Liver (tissue), 9 donors: ENCODE results near the gene LYRM4. TPM values are rescaled to one million over a fixed set of nuclear protein-coding genes. Genes with fewer than 3 reads are reported as not detected.

Source experiments
- DNase-seq: peaks from one replicate; pipeline ENCODE4 v3.0.0-alpha.2; 2017; ENCODE audit warnings: low spot score
- H3K27ac ChIP-seq, 2 donors: one replicate each; pipeline ENCODE4 v1.7.0; 2013; ENCODE audit warnings: inconsistent platforms in 2 of 2, low read length in 2 of 2, control low read depth in 1 of 2, low read depth in 1 of 2, mild to moderate bottlenecking in 1 of 2
- H3K27me3 ChIP-seq, 4 donors: one replicate each; pipeline versions ENCODE4 v1.6.1 to v1.7.0; 2013; ENCODE audit warnings: low read length in 3 of 4, inconsistent platforms in 1 of 4, mild to moderate bottlenecking in 1 of 4, moderate library complexity in 1 of 4; ENCODE audit not compliant: control insufficient read depth in 4 of 4, insufficient read depth in 4 of 4
- H3K36me3 ChIP-seq, 4 donors: one replicate each; pipeline versions ENCODE4 v1.6.1 to v1.7.0; 2013; ENCODE audit warnings: low read length in 3 of 4, mild to moderate bottlenecking in 3 of 4, low read depth in 1 of 4, moderate library complexity in 1 of 4; ENCODE audit not compliant: control insufficient read depth in 4 of 4, insufficient read depth in 3 of 4
- H3K4me1 ChIP-seq, 4 donors: one replicate each; pipeline versions ENCODE4 v1.6.1 to v1.7.0; 2013; ENCODE audit warnings: low read length in 3 of 4, mild to moderate bottlenecking in 3 of 4, moderate library complexity in 1 of 4; ENCODE audit not compliant: control insufficient read depth in 4 of 4, insufficient read depth in 4 of 4
- H3K4me3 ChIP-seq, 3 donors: one replicate each; pipeline versions ENCODE4 v1.6.1 to v1.7.0; 2013; ENCODE audit warnings: low read length in 3 of 3, control low read depth in 1 of 3, low read depth in 1 of 3, mild to moderate bottlenecking in 1 of 3
- H3K9ac ChIP-seq, 2 donors: one replicate each; pipeline ENCODE4 v1.7.0; 2013; ENCODE audit warnings: low read length in 2 of 2, mild to moderate bottlenecking in 2 of 2, moderate library complexity in 2 of 2, control low read depth in 1 of 2, low read depth in 1 of 2
- H3K9me3 ChIP-seq, 4 donors: one replicate each; pipeline versions ENCODE4 v1.6.1 to v1.7.0; 2013; ENCODE audit warnings: low read length in 3 of 4; ENCODE audit not compliant: control insufficient read depth in 4 of 4
- ATF3 ChIP-seq: IDR thresholded peaks from 2 replicates; pipeline ENCODE4 v1.6.1; 2016; ENCODE audit warnings: antibody characterized with exemption
- CTCF ChIP-seq: fragments of 150-350 bp; IDR thresholded peaks from 2 replicates; pipeline ENCODE4 v1.5.1; 2017; ENCODE audit warnings: improper control_type of control experiment, low read depth, low read length; ENCODE audit not compliant: missing input control
- EGR1 ChIP-seq, 2 donors: IDR thresholded peaks; 2 replicates each; pipeline ENCODE4 v1.6.1; 2016 to 2018; ENCODE audit warnings: antibody characterized with exemption in 2 of 2, low read depth in 2 of 2
- FOXA1 ChIP-seq: IDR thresholded peaks from 2 replicates; pipeline ENCODE4 v1.6.1; 2016; ENCODE audit warnings: antibody characterized with exemption
- FOXA2 ChIP-seq: IDR thresholded peaks from 2 replicates; pipeline ENCODE4 v1.6.1; 2016; ENCODE audit warnings: antibody characterized with exemption
- GABPA ChIP-seq, 2 donors: IDR thresholded peaks in 1 of 2; conservative IDR thresholded peaks in 1 of 2; 2 replicates each; pipeline ENCODE4 v1.6.1; 2016; ENCODE audit warnings: antibody characterized with exemption in 2 of 2, mild to moderate bottlenecking in 1 of 2, moderate library complexity in 1 of 2
- HNF4A ChIP-seq, 2 donors: conservative IDR thresholded peaks; 2 replicates each; pipeline ENCODE4 v1.6.1; 2016; ENCODE audit warnings: antibody characterized with exemption in 2 of 2, mild to moderate bottlenecking in 2 of 2
- HNF4G ChIP-seq: IDR thresholded peaks from 2 replicates; pipeline ENCODE4 v1.6.1; 2016; ENCODE audit warnings: antibody characterized with exemption
- NR2F2 ChIP-seq: IDR thresholded peaks from 2 replicates; pipeline ENCODE4 v1.6.1; 2016; ENCODE audit warnings: antibody characterized with exemption
- RAD21 ChIP-seq, 2 donors: IDR thresholded peaks; 2 replicates each; pipeline ENCODE4 v1.6.1; 2016; ENCODE audit warnings: antibody characterized with exemption in 2 of 2, mild to moderate bottlenecking in 2 of 2
- REST ChIP-seq: IDR thresholded peaks from 2 replicates; pipeline ENCODE4 v1.6.1; 2016; ENCODE audit warnings: antibody characterized with exemption, mild to moderate bottlenecking
- SP1 ChIP-seq: IDR thresholded peaks from 2 replicates; pipeline ENCODE4 v1.6.1; 2018; ENCODE audit warnings: antibody characterized with exemption, mild to moderate bottlenecking
- YY1 ChIP-seq: IDR thresholded peaks from 2 replicates; pipeline ENCODE4 v1.6.1; 2016; ENCODE audit warnings: antibody characterized with exemption, mild to moderate bottlenecking
- ZBTB33 ChIP-seq: IDR thresholded peaks from 2 replicates; pipeline ENCODE4 v1.6.1; 2016; ENCODE audit warnings: antibody characterized with exemption
- WGBS: extraction: QIAGEN DNeasy Blood & Tissue Kit; methylation state at CpG from one replicate; pipeline ENCODE4 v1.1.7; 2013; 5-methylcytosine and 5-hydroxymethylcytosine counted together
- polyA plus RNA-seq, 2 donors: library from polyadenylated mRNA; stranded (reverse) in 1 of 2; unstranded in 1 of 2; fragments of 200-250 nt in 1 of 2; fragments of >200 nt in 1 of 2; fragmentation: Nextera tagmentation in 1 of 2; extraction: Ambion mirVana in 1 of 2; gene quantifications; one replicate each; pipeline versions ENCODE4 v1.2.1 to v1.2.3, GENCODE V29; 2013 to 2015
- total RNA-seq, 2 donors: library from RNA; depleted of rRNA; stranded (reverse); fragments of >200 nt; gene quantifications; one replicate each; pipeline ENCODE4 v1.2.3, GENCODE V29; 2014
- donor health status: healthy.
- donor health status: healthy.
- donor health status: healthy.
- donor health status: healthy.
- donor health status: healthy.

Gene LYRM4
- total and polyA plus RNA-seq, 4 donors, result 4.4 to 13.1 (median 6.5) TPM

GRCh38 chr6:5249451-5250122 is 11.2 kb downstream of the LYRM4 start:
- peaks cover 0 to 3% (median under 1%) of the 10 kb centered on the region in 4 donors for H3K4me1 ChIP-seq
- no peaks in the 10 kb centered on the region for H3K27me3 ChIP-seq
- H3K4me3 ChIP-seq, result no peak overlapping the region
- 92% methylated on average over 5 of the region's 5 CpGs for whole genome bisulfite sequencing
- no peaks in the 10 kb centered on the region for H3K9me3 ChIP-seq
- peaks cover 0 to 2% (median 0%) of the 10 kb centered on the region in 4 donors for H3K36me3 ChIP-seq
- no peak for DNase-seq
- no peak overlapping the region for H3K27ac ChIP-seq
- TF ChIP-seq HNF4A (conservative IDR thresholded peaks at IDR 0.05) (no peak), RAD21 (IDR thresholded peaks at IDR 0.05) (no peak), ATF3 (no peak), FOXA1 (no peak), HNF4G (no peak), CTCF (no peak), SP1 (no peak), EGR1 (IDR thresholded peaks at IDR 0.05; ENCODE audit: low read depth in 2 of 2) (no peak), REST (no peak), NR2F2 (no peak), YY1 (no peak), FOXA2 (no peak)
- H3K9ac ChIP-seq, result no peak overlapping the region

GRCh38 chr6:5248302-5249098 is 12.2 kb downstream of the LYRM4 start:
- no peak for TF ChIP-seq GABPA (IDR thresholded peaks at IDR 0.05 in 1 of 2, conservative IDR thresholded peaks at IDR 0.05 in 1 of 2)
- TF ChIP-seq ZBTB33, result no peak
- TF ChIP-seq RAD21 (IDR thresholded peaks at IDR 0.05), result no peak
- no peak for DNase-seq

More at GRCh38 chr6:5248302-5249098, 12.2 kb downstream of the LYRM4 start:
- peaks cover 0 to 3% (median under 1%) of the 10 kb centered on the region in 4 donors for H3K4me1 ChIP-seq
- H3K36me3 ChIP-seq, result peaks cover 0 to 2% (median 0%) of the 10 kb centered on the region in 4 donors
- H3K27me3 ChIP-seq, result no peaks in the 10 kb centered on the region
- H3K27ac ChIP-seq, result no peak overlapping the region
- no peak overlapping the region for H3K9ac ChIP-seq
- H3K4me3 ChIP-seq, result no peak overlapping the region
- WGBS, result 85% methylated on average over 9 of the region's 9 CpGs
- no peaks in the 10 kb centered on the region for H3K9me3 ChIP-seq
